Activated naive CD8-positive, alpha-beta T cell (primary cell): Measurements from ENCODE around the gene TBC1D10B.
"Not testable (repeated sequence)": the region's sequence is repeated elsewhere in the genome, so short reads cannot be mapped to it uniquely, and the experiment has no call there.

Source experiments
- H3K27ac Mint-ChIP-seq: one replicate; pipeline ENCODE4 v1.8.0; 2021; ENCODE audit warnings: mixed read lengths
- H3K27me3 Mint-ChIP-seq: one replicate; pipeline ENCODE4 v1.8.0; 2021; ENCODE audit warnings: mixed read lengths
- H3K36me3 Mint-ChIP-seq: one replicate; pipeline ENCODE4 v1.8.0; 2021; ENCODE audit warnings: mixed read lengths
- H3K4me1 Mint-ChIP-seq: one replicate; pipeline ENCODE4 v1.8.0; 2021; ENCODE audit warnings: low read depth, mixed read lengths
- H3K4me3 Mint-ChIP-seq: one replicate; pipeline ENCODE4 v1.8.0; 2021; ENCODE audit warnings: mild to moderate bottlenecking, mixed read lengths
- H3K9me3 Mint-ChIP-seq: one replicate; pipeline ENCODE4 v1.8.0; 2021; ENCODE audit warnings: low read depth, mixed read lengths

TBC1D10B gene

DNA sequence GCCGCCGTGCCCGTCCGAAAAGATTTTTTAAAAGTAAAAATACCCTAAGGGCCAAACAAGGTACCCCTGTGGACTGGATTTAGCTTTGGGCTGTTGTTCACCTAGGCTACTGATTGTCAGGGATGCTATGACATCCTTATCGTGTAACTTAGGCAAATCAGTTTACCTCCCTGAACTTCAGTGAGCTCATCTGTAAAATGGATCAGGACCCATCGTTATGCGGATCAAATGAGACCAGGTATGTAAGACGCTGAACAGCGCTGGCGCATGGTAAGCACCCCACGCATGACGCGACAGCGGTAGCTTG lies 36.5 kb upstream of the TBC1D10B start:
- Mint-ChIP-seq H3K36me3 (no peaks in the 10 kb centered on the region), H3K4me1 (peaks cover 26% of the 10 kb centered on the region), H3K4me3 (peak overlapping the region; percentile 99), H3K27me3 (no peaks in the 10 kb centered on the region), H3K27ac (peak overlapping the region; percentile 99), H3K9me3 (no peaks in the 10 kb centered on the region)

DNA sequence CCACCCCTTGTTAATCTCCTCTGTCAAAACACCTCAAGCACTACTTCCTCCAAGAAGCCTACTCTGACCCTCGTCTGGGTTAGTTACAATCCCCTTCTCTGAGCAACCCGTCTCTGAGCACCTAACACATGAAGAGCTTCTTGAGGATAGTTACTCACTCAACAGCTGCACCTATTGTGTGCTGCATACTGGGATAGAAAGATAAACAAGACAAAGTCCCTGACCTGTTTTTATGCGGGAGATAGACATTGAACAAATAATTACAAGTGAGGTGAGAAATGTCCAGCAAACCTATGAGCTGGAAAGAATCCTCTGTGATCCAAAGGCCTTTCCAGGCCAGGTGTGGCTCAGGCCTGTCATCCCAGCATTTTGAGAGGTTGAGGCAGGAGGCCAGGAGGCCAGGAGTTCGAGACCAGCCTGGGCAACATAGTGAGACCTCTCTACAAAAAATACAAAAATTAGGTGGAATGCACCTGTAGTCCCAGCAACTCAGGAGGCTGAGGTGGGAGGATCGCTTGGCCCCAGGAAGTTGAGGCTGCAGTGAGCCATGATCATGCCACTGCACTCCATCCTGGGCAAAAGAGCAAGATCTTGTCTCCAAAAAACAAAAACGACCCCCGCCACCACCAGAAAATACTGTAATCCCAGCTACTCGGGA lies 31.6 kb upstream of the TBC1D10B start:
- peaks cover 37% of the 10 kb centered on the region for H3K4me1 Mint-ChIP-seq
- no peaks in the 10 kb centered on the region for H3K36me3 Mint-ChIP-seq
- no peaks in the 10 kb centered on the region for H3K27me3 Mint-ChIP-seq
- H3K4me3 Mint-ChIP-seq: peak overlapping the region; percentile 86
- H3K9me3 Mint-ChIP-seq: no peaks in the 10 kb centered on the region
- H3K27ac Mint-ChIP-seq: peak overlapping the region; percentile 72

- Mint-ChIP-seq H3K4me1 (peaks cover 45% of the 10 kb centered on the region), H3K36me3 (no peaks in the 10 kb centered on the region), H3K9me3 (no peaks in the 10 kb centered on the region), H3K27me3 (no peaks in the 10 kb centered on the region), H3K27ac (peak overlapping the region; percentile 81), H3K4me3 (peak overlapping the region; percentile 86)
These were observed 29.3 kb upstream of the TBC1D10B start for GRCh38 chr16:30399435-30400186.

DNA sequence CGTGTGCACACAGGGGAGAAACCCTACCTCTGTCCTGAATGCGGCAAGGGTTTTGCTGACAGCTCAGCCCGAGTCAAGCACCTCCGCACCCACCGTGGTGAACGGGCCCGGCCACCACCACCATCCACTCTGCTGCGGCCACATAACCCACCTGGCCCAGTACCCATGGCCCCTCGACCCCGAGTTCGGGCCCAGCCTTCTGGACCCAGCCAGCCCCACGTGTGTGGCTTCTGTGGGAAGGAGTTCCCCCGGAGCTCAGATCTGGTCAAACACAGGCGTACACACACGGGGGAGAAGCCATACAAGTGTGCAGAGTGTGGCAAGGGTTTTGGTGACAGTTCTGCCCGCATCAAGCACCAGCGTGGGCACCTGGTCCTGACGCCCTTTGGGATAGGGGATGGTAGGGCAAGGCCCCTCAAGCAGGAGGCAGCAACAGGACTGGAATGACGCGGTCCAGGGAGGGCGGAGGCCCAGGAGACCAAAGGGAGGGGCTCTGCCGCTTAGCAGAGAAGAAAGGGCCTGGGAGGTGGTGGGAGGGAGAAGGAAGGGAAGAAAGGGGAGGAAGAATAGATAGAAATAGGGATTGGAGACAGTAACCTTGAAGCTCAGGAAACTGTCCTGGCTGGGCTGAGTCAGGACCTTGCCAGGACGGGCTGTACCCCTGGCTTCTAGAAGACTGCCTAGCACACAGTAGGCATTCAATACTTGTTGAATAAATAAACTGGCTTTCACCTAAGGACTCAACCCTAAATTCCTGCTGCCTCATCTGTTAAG lies 28.6 kb upstream of the TBC1D10B start:
- Mint-ChIP-seq H3K27ac (no peak overlapping the region), H3K4me3 (peak overlapping the region; percentile 86), H3K36me3 (no peaks in the 10 kb centered on the region), H3K9me3 (no peaks in the 10 kb centered on the region), H3K4me1 (peaks cover 49% of the 10 kb centered on the region), H3K27me3 (no peaks in the 10 kb centered on the region)

DNA sequence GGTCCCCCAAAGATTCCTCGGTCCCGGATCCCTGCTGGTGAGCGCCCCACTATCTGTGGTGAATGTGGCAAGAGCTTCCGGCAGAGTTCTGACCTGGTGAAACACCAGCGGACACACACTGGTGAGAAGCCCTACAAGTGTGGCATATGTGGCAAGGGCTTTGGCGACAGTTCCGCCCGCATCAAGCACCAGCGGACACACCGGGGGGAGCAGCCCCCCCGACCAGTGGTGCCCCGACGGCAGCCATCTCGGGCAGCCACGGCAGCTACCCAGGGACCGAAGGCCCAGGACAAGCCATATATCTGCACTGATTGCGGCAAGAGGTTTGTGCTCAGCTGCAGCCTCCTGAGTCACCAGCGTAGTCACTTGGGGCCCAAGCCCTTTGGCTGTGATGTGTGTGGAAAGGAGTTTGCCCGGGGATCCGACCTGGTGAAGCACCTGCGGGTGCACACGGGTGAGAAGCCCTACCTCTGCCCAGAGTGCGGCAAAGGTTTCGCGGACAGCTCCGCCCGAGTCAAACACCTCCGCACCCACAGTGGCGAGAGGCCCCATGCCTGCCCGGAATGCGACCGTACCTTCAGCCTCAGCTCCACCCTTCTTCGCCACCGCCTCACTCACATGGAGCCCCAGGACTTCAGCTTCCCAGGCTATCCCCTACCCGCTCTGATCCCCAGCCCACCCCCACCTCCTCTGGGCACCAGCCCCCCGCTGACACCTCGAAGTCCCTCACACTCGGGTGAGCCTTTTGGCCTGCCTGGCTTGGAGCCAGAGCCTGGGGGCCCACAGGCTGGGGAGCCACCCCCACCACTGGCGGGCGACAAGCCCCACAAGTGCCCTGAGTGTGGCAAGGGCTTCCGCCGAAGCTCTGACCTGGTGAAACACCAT lies 27.7 kb upstream of the TBC1D10B start:
- Mint-ChIP-seq H3K27ac (no peak overlapping the region), H3K36me3 (no peaks in the 10 kb centered on the region), H3K4me1 (peaks cover 49% of the 10 kb centered on the region), H3K27me3 (no peaks in the 10 kb centered on the region), H3K9me3 (no peaks in the 10 kb centered on the region), H3K4me3 (no peak overlapping the region)

DNA sequence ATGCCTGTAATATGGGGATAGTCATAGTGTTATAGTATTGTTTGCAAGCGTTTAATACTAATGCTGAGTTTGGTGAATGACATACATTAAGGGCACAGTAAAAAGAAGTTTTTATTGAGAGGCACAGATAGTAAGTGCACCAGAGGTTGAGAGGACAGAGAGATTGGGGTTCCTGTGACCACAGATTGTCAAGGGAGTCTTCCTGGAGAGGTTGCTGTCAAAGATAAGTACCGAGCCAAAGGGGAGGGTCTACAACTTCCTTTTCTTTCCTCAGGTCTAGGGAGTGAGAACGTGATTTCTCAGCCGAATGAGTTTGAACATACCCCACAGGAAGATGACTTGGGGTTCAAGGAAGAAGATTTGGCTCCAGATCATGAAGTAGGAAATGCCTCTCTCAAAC lies 26.8 kb upstream of the TBC1D10B start:
- Mint-ChIP-seq H3K4me1 (peaks cover 46% of the 10 kb centered on the region), H3K27me3 (no peaks in the 10 kb centered on the region), H3K36me3 (no peaks in the 10 kb centered on the region), H3K9me3 (no peaks in the 10 kb centered on the region), H3K4me3 (peak overlapping the region; percentile 92), H3K27ac (peak overlapping the region; percentile 11)

DNA sequence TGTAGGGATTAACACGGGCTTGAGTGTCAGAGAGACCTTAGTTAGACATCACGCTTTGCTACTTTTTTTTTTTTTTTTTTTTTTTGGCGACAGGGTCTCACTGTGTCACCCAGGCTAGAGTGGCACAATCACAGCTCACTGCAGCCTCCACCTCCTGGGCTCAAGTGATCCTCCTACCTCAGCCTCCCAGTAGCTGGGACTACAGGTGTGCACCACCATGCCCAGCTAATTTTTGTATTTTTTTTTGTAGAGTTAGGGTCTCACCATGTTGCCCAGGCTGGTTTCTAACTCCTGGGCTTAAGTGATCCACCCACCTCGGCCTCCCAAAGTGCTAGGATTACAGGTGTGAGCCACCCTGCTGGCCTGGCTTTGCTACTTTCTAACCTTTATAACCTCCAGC lies 26.3 kb upstream of the TBC1D10B start:
- not testable (repeated sequence) for H3K27me3 Mint-ChIP-seq, H3K9me3 Mint-ChIP-seq, H3K27ac Mint-ChIP-seq, H3K36me3 Mint-ChIP-seq
- Mint-ChIP-seq H3K4me1 (peaks cover 45% of the 10 kb centered on the region), H3K4me3 (peak overlapping the region; percentile 92)

- Mint-ChIP-seq H3K9me3 (no peaks in the 10 kb centered on the region), H3K4me3 (peak overlapping the region; percentile 92), H3K27ac (peak overlapping the region; percentile 72), H3K4me1 (peaks cover 43% of the 10 kb centered on the region), H3K36me3 (no peaks in the 10 kb centered on the region), H3K27me3 (no peaks in the 10 kb centered on the region)
These were observed 25.8 kb upstream of the TBC1D10B start for GRCh38 chr16:30395992-30396585.

DNA sequence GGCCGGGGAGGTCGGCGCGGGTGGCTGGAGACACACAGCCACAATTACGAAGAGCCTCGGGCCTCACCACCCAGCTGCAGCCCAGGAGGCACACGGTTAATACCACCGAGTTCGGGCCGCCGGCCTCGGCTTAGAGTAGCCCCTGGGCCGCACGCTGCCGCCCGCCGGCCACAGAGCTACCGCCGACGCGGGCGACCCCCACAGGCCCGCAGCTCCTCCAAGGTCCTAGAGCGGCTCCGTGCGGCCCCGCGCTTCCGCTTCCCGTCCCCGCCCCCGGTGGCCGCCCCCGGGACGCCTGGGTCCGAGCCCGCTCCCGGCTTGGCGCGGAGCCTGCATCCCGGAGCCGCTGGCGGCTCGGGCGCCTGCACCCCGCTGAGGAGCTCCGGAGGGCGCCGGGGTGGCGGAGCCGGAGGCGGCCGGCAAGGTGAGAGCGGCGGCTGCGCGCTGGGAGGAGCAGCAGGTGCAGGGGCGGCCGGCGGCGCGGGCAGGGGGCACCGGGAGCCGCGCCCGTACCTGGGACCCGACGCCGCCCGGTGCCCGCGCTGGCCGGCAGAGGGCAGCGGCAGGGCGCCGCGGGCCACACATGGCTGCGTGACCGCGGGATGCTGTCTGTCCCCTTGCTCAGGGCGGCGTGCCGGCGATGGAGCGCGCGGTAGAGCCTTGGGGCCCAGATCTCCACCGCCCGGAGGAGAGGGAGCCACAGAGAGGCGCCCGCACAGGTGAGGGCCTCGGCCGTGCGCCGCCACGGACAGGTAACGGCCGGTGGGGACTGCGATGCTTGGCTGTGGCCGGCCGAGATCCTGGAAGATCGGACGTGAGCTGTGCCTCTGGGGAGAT lies 25.1 kb upstream of the TBC1D10B start, which contains the start of gene ZNF48:
Gene ZNF48, plus strand, starts transcription at position 266 of the 837 bp plus-strand sequence. Its CDS starts 375 bp downstream, at position 641.
- Mint-ChIP-seq H3K4me1 (peaks cover 38% of the 10 kb centered on the region), H3K27ac (peak within 1 kb of the TSS; percentile 72), H3K4me3 (peak within 1 kb of the TSS; percentile 92), H3K9me3 (no peaks in the 10 kb centered on the region), H3K27me3 (no peaks in the 10 kb centered on the region), H3K36me3 (no peaks in the 10 kb centered on the region)

- Mint-ChIP-seq H3K9me3 (no peaks in the 10 kb centered on the region), H3K4me3 (peak overlapping the region; percentile 90), H3K27ac (peak overlapping the region; percentile 66), H3K4me1 (peaks cover 32% of the 10 kb centered on the region), H3K36me3 (no peaks in the 10 kb centered on the region), H3K27me3 (no peaks in the 10 kb centered on the region)
These were observed 24.4 kb upstream of the TBC1D10B start for GRCh38 chr16:30394592-30395154.

DNA sequence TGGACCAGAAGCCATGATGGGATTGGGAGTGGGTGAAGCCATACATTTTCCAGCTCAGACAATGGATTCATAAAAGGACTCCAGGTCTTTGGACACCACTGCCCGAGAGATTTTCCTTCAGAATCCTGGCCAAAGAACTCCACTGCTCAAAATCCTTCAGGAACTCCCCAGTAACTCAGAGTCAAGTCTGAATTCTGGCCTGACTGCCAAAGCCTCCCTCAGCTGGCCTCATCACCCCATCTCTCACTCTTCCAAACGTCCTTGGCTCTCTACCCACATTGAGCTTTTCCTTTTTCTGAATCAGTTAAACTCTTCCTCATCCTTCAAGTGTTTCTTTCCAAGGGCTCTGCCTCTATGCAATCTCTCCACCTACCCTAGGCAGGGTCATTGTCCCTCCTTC lies 13.2 kb upstream of the TBC1D10B start:
- no peaks in the 10 kb centered on the region for H3K9me3 Mint-ChIP-seq
- no peaks in the 10 kb centered on the region for H3K27me3 Mint-ChIP-seq
- peak overlapping the region; percentile 94 for H3K4me3 Mint-ChIP-seq
- H3K36me3 Mint-ChIP-seq: peaks cover 3% of the 10 kb centered on the region
- peak overlapping the region; percentile 93 for H3K27ac Mint-ChIP-seq
- peaks cover 43% of the 10 kb centered on the region for H3K4me1 Mint-ChIP-seq

GRCh38 chr16:30382111-30382881 lies 12.0 kb upstream of the TBC1D10B start, which contains the start of gene SEPTIN1:
Gene SEPTIN1 (minus strand): TSS chr16:30382561. CDS start chr16:30382542, 19 bp downstream.
- Mint-ChIP-seq H3K9me3 (no peaks in the 10 kb centered on the region), H3K27ac (peak within 1 kb of the TSS; percentile 93), H3K36me3 (peaks cover 6% of the 10 kb centered on the region), H3K4me3 (peak within 1 kb of the TSS; percentile 94), H3K4me1 (peaks cover 50% of the 10 kb centered on the region), H3K27me3 (no peaks in the 10 kb centered on the region)
